Glutamatergic neuron (in vitro differentiated cells): ENCODE data around the gene WWOX. TPM values are rescaled to one million over a fixed set of nuclear protein-coding genes. Genes with fewer than 3 reads are reported as not detected.

Experiments
- DNase-seq: peaks from one replicate; pipeline ENCODE4 v3.0.0; 2022
- H3K27ac Mint-ChIP-seq: one replicate; pipeline ENCODE4 v1.8.0; 2020; ENCODE audit warnings: mild to moderate bottlenecking, mixed read lengths, inconsistent platforms; ENCODE audit not compliant: unreplicated experiment
- H3K27me3 Mint-ChIP-seq: one replicate; pipeline ENCODE4 v1.8.0; 2020; ENCODE audit warnings: mild to moderate bottlenecking, moderate library complexity, mixed read lengths, inconsistent platforms; ENCODE audit not compliant: unreplicated experiment
- H3K36me3 Mint-ChIP-seq: one replicate; pipeline ENCODE4 v1.8.0; 2020; ENCODE audit warnings: mild to moderate bottlenecking, mixed read lengths, inconsistent platforms; ENCODE audit not compliant: unreplicated experiment
- H3K4me1 Mint-ChIP-seq: one replicate; pipeline ENCODE4 v1.8.0; 2020; ENCODE audit warnings: mild to moderate bottlenecking, low read depth, mixed read lengths, inconsistent platforms; ENCODE audit not compliant: unreplicated experiment
- H3K4me3 Mint-ChIP-seq: one replicate; pipeline ENCODE4 v1.8.0; 2020; ENCODE audit warnings: mild to moderate bottlenecking, mixed read lengths, inconsistent platforms; ENCODE audit not compliant: unreplicated experiment
- H3K9me3 Mint-ChIP-seq: one replicate; pipeline ENCODE4 v1.8.0; 2020; ENCODE audit warnings: mild to moderate bottlenecking, moderate library complexity, mixed read lengths, inconsistent platforms; ENCODE audit not compliant: unreplicated experiment
- CTCF ChIP-seq: fragments of 200-600 bp; sonication (generic); IDR thresholded peaks from one replicate; pipeline ENCODE4 v1.5.0; 2021; ENCODE audit not compliant: partially characterized antibody, unreplicated experiment
- total RNA-seq: library from RNA; stranded (reverse); fragmentation: NEBNext Ultra II Directional; extraction: Animal tissue kit (Norgen Biotek cat#: 25700); gene quantifications from one replicate; pipeline ENCODE4 v1.2.1, GENCODE V29; 2021; ENCODE audit not compliant: unreplicated experiment

WWOX gene
- total RNA-seq, 1 donor from 2014 or later: 10.3 TPM

DNA sequence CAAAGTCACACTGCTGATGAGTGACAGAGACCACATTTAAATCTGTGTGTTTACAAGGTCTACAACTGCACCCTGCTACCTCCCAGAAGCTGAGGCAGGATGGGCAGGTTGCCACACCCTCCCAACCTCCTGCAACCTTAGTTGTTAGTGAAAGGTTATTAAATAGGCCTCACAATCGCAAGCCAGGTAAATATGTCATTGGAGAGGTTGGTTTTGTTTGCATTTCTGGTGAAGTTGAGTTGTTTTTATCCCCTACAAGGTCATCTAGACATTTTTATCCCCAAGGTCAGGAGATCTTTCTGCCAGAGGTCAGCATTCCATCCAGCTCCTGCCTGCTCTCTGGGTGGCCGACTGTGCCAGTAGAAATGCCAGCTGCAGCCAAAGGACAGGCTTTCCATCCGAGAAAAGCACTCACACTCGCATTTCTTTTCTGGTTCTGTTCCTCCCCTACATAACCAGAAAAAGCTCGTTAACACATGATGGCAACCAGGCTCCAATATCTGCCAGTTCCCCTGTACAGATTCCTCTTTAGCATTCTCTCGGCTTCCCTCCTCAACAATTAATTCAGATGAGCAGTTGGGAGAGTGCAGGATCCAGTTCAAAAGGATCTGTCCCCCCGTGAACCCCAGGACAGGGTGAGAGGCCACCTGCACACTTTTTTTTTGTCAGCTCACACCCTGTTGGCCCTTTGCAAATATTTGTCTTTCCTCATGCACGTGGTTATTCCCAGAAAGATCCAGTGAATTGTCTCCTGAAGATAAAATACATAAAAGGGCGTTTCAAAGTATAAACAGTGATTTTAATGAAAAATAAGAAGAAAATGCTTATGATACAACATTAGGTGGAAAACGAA lies 938.3 kb downstream of the WWOX start:
- no peak for TF ChIP-seq CTCF
- no peak overlapping the region for H3K4me3 Mint-ChIP-seq

GRCh38 chr16:79041206-79041605 lies 941.8 kb downstream of the WWOX start:
- H3K4me3 Mint-ChIP-seq: no peak overlapping the region

More for the DNA sequence above, 938.3 kb downstream of the WWOX start:
- H3K27me3 Mint-ChIP-seq: no peaks in the 10 kb centered on the region
- H3K9me3 Mint-ChIP-seq: no peaks in the 10 kb centered on the region
- H3K27ac Mint-ChIP-seq: no peak overlapping the region
- no peaks in the 10 kb centered on the region for H3K4me1 Mint-ChIP-seq
- peaks cover 10% of the 10 kb centered on the region for H3K36me3 Mint-ChIP-seq
- DNase-seq: no peak

DNA sequence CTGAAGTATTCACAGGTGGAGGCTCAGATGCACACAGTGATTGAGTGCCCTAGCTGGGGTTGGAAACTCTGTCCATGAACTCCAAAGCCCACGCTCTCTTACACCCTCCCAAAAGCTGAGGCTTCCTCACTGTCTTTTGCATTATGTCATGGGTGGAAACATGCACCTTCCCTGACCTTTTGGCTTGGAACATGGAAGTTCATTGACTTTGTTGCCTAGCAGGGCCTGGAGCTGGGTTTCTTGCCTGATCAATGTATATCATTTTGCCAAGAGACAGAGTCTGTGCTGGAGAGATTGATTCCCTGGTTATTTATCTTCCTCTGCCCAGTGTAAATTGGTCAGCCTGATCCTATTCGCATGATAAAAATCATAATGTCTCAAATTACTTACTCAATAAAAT lies 942.7 kb downstream of the WWOX start:
- no peak overlapping the region for H3K4me3 Mint-ChIP-seq
- H3K27ac Mint-ChIP-seq: no peak overlapping the region
- TF ChIP-seq CTCF: no peak
- no peaks in the 10 kb centered on the region for H3K9me3 Mint-ChIP-seq
- H3K36me3 Mint-ChIP-seq: no peaks in the 10 kb centered on the region
- no peaks in the 10 kb centered on the region for H3K4me1 Mint-ChIP-seq
- DNase-seq: no peak
- H3K27me3 Mint-ChIP-seq: no peaks in the 10 kb centered on the region

More at GRCh38 chr16:79041206-79041605, 941.8 kb downstream of the WWOX start:
- H3K36me3 Mint-ChIP-seq: peaks cover 4% of the 10 kb centered on the region
- no peak for TF ChIP-seq CTCF
- DNase-seq: no peak
- H3K27me3 Mint-ChIP-seq: no peaks in the 10 kb centered on the region
- no peaks in the 10 kb centered on the region for H3K4me1 Mint-ChIP-seq
- H3K9me3 Mint-ChIP-seq: no peaks in the 10 kb centered on the region
- H3K27ac Mint-ChIP-seq: no peak overlapping the region

GRCh38 chr16:79042886-79043285 lies 943.4 kb downstream of the WWOX start:
- Mint-ChIP-seq H3K27ac (no peak overlapping the region), H3K36me3 (no peaks in the 10 kb centered on the region), H3K27me3 (no peaks in the 10 kb centered on the region), H3K4me3 (no peak overlapping the region), H3K9me3 (no peaks in the 10 kb centered on the region), H3K4me1 (no peaks in the 10 kb centered on the region)
- TF ChIP-seq CTCF: no peak
- no peak for DNase-seq

DNA sequence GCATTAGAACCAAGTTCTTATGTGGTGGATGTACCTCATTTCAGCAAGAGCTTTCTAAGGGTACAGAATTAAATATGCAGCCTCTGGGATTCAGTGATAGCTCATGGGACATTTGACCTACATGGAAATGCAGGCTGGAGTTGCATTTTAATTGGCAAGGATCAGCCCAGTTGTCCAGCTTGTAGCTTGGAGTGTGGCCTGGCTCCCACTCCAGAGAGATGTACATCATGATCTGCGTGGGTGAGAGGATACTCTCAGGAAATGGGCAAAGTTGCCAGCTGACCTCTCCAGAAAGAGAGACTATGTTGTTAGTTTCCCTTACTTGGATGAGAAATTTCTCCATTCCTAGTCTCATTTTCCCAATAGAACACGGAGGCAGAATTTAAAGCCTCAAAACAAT lies 945.7 kb downstream of the WWOX start:
- Mint-ChIP-seq H3K27ac (no peak overlapping the region), H3K27me3 (peaks cover 3% of the 10 kb centered on the region)
- no peak for TF ChIP-seq CTCF

More for the DNA sequence above, 945.7 kb downstream of the WWOX start:
- Mint-ChIP-seq H3K9me3 (no peaks in the 10 kb centered on the region), H3K4me3 (no peak overlapping the region), H3K36me3 (no peaks in the 10 kb centered on the region), H3K4me1 (no peaks in the 10 kb centered on the region)
- no peak for DNase-seq
